NCI-H146 treated with DMSO at 0.1 percent for 48 hours (cell line): ENCODE data around the gene DYTN.

Source experiments
- DNase-seq: peaks from one replicate; lab custom pipeline; 2025; ENCODE audit not compliant: unreplicated experiment; lab: John Stamatoyannopoulos, UW

The DYTN gene

DNA sequence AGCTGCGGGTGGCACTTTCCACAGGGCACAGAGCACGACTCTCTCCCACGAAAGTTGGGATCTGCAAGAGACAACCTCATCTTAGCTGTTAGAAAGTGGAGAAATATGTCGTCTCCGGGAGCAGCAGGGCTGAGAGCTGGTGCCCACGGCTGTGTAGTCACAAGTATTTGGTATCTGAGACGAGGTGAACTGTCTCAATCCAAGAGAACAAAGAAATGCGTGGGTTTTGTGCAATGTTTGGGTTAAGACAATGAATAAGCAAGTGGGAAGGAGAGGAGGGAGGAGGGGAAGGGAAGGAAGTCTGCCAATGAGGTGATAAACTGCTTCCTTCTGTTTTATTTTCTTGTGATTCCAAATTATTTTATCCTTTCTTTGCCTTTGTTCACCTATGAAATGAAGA lies 18.0 kb downstream of the DYTN start:
- DNase-seq, result no peak

DNA sequence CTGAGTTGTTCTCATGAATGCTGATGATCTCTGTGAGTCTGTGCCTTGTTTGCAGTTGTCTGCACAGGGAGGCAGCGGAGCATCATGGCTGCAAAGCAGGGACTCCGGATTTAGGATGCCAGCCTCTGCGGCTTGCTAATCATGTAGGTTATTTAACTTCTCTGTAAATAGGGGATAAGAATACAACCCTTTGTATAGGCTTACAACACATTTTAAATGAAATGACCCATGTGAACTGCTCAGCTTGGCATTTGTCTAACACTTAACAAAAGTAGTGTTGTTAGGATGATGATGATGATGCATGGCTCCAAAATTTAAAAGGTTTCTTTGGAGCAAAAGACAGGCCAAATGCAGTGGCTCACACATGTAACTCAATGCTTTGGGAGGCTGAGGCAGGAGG lies 19.4 kb downstream of the DYTN start:
- DNase-seq, result no peak

DNA sequence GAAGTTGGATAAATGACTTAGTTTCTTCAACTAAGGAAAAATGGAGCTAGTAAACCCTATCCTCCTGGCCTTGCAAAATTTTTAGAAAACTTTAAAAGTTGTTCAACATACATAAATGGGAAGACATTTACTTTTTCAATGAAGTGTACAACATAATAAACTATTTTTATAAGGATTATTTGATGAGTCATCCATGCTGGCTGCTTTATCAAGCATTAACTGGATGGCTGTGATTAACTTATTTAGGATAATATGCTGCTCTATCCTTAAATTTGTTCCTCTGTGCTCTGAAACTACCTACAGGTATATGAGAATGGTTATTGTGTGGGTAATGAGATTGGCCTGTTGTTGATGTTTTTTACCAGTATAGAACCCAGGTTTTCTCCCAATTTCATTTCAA lies 21.3 kb downstream of the DYTN start:
- DNase-seq, result no peak

DNA sequence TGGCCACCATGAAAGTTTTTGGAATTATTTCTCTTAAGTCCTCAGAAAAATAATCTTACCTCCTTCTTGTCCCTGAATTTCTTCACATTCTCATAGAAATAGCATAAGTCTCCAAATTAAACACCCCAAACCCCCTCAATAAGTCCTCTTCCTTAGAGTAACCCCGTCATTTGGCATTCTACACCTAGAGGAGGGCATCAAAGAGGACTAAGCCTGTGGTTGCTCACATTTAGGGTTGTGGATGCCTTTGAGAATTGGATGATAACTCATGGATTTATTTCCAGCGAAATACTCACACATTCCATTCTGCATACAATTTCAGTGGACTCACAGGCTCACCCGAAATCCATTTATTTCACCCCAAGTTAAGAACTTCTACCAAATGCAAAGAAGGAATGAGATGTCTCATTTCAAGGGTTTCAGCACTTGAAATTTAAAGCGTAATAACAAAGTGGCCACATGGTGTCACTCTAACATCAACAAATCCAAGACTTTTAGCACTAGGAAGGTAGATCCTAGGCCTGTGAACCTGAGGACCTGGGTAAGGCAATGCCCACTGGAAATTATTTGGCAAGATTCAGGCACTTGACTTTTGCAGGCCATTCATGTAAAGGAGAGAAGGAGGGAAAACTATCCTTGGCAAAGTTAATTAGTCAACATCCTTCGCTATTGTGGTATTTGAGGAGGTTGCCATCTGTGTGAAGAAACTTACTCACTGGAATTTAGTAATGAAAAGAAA lies 24.6 kb downstream of the DYTN start:
- DNase-seq, result no peak

DNA sequence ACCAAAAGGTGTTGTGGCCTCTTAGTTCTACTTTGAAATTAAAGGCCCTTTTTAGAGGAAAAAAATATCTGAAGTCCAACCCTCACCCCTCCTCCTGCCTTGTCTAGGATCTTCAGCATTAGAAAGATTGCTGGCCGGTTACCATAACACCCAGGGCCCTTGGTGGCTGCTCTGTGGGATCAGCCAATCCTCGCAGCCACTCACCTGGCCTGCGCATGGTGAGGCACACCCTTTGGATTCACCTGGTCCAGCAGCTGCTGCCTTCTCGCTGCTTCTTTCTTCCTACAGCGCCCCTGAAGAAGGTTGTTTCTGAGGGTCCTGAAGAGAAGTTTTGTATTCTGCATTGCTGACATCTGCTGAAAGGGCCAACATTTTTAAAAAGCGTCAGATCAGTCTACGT lies 25.2 kb downstream of the DYTN start:
- DNase-seq, result no peak

DNA sequence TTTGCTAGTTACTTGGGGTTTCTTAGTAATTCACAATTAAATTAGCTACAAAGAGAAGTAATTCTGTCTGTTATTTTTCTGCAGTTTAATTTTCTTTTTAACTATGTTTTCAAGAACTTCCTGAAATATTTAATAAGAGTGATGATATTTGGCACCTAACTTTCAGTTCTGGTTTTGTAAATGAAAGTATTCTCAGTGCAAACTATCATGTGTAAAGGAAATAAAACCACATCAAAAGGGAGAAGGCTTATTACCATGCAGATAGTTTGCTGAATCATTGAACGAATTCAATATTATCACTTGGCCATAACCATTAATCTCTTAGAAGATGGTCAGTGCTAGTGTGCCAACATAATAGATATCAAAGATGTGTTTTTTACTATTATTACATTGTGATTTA lies 29.2 kb downstream of the DYTN start:
- no peak for DNase-seq

DNA sequence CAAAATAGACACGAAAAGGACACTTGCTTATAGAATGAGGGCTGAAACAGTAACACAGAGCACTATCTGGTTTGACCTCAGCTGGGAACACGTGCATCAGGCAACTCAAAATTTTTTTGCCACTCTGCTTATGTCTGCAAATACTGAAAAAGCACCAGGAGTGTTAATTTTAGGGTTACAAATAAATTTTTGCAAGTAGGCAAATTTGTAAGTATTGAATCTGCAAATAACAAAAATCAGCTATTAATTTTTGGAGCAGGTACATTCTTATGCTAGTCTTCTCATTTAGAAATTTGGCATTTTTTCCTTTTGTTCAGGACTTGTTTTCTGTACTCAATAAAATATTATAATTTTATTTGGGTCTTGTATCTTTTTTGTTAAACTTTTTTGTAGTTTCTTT lies 29.7 kb downstream of the DYTN start:
- DNase-seq, result no peak

DNA sequence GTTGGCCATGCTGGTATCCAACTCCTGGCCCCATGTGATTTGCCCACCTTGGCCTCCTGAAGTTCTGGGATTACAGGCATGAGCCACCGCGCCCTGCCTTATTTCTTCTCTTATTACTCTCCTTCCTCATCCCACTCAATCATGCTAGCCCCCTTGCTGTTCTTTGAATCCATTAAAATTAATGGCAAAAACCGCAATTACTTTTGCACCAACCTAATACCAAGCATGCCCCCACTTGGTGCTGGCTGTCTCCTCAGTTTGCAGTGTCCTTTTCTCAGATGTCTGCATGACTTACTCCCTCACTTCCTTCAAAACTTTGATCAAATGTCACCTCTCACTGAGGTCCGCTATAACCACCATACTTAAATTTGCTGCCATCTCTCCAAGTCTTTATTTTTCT lies 34.6 kb downstream of the DYTN start:
- no peak for DNase-seq

DNA sequence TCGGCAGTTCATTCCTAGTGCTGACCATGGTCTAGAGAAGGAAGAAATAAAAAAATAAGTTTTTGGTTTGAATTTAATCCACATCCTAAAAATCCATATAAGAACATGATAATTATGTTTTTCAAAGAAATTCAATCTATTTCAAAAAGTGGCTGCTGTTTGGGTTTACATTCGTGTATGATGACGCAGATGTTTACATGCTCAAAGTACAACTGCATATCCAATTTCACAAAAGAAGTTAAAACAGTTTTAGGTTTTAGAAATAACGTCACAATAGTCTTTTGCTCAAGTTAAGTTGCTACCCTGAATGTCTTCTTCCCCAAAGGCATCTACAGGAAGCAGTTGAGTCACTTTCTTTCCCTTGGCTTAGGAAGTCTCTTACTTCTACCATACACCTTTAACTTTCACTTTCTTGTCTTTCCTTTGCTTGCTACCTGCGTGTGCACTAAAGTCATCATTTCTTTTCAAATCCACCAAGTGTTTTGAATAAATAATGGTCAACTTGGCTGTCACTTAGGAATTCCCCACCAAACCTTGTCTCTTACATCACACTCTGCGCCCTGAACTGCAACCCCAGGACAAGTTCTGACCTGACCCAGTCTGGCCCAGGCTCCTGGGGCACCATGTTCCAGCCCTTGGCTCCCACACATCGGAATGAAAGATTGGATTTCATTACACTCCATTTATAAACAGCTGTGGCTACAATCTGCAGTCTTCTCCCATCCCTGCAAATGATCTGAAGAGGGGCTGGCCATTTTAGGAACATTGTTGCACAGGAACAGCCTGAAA lies 47.5 kb downstream of the DYTN start:
- no peak for DNase-seq

DNA sequence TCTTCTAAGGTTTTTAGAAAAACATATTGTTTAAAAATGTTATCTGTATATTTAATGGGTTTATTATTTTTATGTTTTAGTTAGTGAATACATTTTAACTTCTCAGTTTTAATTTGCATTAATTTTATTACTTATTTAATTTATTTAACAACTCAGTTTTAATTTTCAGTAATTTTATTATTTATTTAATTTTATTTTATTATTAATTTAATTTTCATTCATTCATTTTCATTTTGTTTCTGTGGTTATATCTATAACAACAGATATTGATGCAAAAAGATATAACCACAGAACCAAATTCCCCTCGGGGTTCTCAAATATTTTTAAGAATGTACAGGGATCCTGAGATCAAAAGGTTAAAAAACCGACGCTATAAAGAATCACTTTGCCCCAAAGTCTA lies 52.9 kb downstream of the DYTN start:
- no peak for DNase-seq

DNA sequence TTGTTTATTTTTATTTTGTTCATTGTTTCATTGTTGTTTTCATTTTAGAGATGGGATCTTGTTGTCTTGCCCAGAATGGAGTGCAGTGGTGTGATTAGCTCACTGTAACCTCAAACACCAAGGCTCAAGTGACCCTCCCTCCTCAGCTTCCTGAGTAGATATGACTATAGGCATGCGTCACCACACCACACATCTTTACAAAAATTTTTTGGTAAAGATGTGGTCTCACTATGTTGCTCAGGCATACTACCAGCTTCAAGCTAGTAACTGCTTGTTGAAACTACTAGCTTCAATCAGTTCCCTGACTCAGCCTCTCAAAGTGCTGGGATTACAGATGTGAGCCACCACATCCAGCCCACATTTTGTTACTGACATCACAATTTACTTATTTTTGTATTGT lies 61.1 kb downstream of the DYTN start:
- DNase-seq, result no peak

DNA sequence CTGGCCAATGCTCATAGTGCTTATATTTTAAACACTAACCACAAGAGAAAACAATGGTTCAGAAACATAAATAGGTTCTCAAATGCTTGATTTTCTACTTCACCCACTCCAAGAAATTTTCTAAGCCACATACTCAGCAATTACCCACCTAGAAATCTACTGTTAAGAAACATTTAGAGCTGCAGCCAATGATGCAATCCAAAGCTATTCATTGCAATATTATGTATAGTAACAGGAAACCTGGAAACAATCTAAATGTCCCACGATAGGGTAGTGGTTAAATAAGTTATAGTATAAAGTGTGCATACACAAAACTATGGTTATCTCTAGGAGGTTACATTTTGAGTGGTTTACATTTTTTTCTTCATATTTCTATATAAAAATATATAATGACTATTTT lies 70.2 kb downstream of the DYTN start:
- DNase-seq, result no peak

DNA sequence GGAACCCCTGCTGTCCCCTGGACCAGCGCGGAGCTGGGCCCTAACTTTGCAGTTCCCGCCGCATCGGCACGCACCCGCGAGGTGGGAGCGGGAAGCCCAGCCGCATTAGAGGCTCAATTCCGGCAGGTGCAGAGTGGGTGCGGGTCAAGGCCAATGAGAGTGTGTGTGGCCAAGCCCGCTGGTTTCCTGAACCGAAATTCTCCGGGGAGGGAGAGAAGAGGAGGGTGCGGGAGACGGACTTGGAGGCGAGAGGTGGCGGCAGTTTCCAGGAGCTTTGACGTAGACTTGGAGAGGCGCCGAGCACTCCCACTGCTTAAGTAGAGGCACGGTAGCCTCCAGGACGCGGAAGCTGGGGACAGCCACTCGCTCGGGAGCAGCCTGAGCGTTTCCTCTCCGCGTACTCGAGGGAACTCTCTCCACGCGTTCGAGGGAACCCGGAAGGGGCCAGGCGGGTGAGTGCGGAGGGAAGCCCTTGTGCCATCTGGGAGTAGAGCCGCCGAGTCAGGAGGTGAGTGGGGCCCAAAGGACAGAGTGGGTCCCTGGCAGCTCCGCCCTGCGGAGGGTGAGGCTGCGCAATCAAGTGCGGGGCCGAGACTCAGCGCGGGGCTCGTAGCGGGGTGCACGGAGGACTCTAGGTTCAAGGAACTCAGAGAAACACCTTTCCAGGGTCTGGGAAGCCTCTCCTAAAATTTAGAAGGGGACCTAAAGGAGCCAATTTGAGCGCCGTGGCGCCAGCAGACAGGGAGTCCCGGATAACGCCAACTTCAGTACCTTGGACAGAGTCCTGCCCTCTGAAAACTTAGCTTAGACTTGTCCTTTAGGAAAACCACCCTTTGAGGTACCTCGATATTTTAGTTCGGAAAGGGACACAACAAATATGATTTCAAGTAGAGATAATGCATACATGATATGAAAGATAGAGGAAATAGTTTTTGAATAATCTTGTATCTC lies 75.8 kb downstream of the DYTN start, which contains the start of gene FAM237A:
Gene FAM237A (plus strand): TSS at position 413 of the 951 bp plus-strand sequence. CDS start 1,750 bp downstream, outside the sequence.
- no peak for DNase-seq

DNA sequence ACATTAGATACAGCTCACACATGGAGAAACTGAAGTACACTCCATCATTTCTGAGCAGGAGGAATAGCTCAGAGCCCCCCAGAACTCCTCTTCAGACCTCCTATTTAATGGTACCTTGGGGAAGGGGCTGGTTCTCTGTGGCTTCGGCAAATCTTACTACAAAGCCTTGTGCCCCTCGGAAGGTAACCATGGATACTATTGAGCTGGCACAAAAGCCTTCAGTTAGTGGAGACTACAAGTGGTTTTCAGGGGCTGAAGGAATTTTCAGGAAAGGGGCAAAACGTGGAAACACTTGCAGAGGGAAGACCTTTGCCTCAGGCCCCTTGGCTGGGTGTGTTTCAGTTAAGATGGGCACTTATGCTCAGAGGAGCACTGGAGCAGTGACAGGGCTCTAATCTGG lies 77.0 kb downstream of the DYTN start:
- DNase-seq, result no peak

DNA sequence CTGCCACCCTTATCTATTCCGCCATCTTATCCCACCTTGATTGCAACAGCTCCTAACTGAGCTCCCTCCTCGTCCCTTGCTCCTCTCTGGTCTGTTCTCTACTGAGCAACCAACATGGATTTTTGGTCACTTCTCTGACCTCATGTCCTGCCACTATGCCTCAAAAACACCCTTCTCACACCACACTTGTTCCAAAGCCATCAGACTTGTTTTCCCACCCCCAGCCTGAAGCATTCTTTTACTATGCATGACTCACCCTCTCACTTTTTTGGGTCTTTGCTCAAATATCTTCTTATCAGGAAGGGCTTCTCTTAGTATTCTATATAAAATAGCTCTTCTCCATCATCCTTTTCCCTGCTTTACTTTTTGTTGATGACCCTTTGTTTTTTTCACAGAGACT lies 78.6 kb downstream of the DYTN start:
- DNase-seq, result no peak

DNA sequence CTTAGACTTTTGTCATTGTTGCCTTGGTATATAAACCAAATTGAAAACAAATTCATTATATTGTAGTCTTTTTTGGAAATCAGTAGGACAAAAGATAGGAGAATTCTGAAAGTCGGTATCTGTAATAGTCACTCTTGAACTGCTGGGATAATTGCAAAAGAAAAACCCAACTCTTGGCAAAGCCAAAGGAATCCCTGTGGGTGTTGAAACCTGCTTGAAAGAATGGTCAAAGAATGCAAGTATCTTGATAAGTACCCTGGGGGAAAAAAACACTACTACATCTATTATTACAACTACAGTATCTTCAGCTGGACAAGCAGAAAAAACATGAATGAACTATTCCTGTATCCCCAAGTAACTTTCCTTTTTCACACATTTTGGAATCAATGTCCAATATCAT lies 83.2 kb downstream of the DYTN start:
- no peak for DNase-seq

DNA sequence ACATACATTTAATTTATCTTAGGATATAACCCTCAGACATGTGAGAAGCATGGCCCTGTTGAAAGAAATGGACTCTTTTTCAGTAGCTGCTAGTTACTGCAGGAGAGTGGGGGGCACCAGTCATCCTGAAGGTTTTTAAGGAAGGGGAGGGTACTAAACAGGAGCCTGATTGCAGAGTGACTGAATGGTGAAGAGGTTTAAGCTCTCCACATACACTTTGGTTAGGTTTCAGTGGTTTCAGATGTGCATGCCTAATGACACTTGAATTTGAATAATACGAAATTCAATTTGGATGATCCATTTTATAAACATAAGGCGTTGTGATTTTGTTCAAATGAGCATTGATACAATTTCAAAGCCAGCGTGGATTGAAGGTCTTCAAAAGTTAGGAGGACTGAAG lies 86.9 kb downstream of the DYTN start:
- DNase-seq, result no peak

DNA sequence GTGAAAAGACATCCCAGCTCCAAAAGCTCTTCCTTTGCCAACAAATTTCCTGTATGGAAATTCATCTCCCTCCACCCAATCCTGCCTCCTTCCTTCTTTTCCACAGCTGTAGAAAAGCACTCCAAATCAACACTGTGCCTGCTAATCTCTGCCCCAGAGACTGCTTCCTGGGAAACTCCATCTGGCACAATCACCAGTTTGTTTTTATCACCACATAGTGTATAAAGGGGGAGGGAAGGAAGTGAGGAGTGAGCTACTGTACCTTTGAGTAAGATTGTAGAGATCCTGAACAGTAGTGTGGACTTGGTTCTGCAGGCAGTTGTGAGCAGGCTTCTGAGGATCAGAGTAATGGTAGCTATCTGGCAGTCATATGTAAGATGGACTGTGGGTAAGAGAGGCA lies 90.6 kb downstream of the DYTN start:
- DNase-seq, result no peak

DNA sequence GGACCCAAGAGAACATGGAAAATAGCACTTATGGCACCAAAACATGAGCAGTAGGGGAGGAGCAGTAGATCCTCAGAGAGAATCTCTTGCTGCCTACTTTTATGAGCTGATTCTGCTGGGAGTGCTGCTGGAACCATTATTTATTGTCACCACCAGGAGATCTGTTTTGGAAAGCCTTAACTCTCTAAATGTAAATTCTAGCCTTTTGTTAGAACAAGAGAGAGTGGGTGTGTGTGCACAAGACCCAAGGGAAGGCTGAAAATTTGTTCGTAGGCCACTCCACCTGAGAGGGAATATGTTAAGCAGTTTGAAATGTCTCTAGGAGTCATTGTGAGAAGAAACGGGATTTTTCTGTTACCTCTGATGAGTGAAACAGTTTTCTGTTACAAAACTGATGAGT lies 92.1 kb downstream of the DYTN start:
- DNase-seq, result no peak

DNA sequence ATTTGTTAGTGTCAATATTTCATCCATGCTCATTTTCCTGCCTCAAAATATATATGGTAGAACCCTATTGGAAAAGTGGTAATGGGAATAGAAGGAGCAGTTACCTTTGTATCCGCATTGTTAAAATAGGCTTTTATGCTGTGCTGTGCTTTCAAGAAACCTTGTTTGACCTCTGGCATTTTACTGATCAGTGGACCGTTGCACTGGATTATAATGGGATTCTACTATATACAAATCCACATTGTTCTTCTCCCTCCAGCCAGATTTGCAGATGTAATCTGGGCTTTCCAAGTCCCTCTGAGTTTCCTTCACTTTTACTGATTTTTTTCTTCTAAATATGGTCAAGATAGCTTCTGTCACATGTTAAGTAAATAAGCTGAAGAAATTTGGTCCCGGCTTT lies 99.2 kb downstream of the DYTN start:
- DNase-seq, result no peak

DNA sequence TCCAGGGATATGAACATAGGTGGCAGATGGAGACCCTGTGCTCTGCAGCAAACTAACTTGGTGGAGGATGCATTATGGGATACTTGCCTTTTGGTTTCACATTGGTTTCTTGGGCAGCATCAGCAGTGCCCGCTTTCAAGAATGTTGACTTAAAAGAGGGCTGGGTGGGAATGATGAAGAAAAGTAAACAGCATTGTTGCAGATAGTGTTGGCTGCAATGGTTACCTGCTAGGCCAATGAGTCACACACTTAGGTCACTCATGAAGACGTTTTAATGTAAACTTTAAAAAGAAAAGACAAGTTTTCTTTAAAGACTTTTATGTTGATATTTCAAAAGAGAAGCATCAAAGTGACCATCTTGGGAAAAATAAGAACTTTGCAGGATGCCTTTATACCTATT lies 102.0 kb downstream of the DYTN start:
- DNase-seq, result no peak
